Stimulated activated CD8-positive, alpha-beta memory T cell treated with anti-CD3 and anti-CD28 coated beads, Interleukin-12 subunit alpha, Interleukin-12 subunit beta, amount 100 ng/mL, for 24 hours (primary cell): Measurements from ENCODE around the gene LIG1.
"Not testable (repeated sequence)": the region's sequence is repeated elsewhere in the genome, so short reads cannot be mapped to it uniquely, and the experiment has no call there.

ENCODE experiments used
- DNase-seq: peaks from one replicate; pipeline ENCODE4 v3.0.0-alpha.2; 2020; ENCODE audit errors: extremely low read depth

The LIG1 gene

DNA sequence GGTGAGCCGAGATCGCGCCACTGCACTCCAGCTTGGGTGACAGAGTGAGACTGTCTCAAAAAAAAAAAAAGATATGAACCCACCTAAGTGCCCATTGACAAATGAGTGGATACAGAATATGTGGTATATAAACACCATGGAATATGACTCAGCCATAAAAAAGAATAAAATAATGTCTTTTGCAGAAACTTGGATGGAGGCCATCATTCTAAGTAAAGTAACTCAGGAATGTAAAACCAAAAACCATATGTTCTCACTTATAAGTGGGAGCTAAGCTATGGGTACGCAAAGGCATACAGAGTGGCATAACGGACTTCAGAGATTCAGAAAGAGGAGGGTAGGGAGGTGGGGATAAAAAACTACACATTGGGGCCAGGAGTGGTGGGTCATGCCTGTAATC, 89.0 kb downstream of the LIG1 start:
- no peak for DNase-seq

DNA sequence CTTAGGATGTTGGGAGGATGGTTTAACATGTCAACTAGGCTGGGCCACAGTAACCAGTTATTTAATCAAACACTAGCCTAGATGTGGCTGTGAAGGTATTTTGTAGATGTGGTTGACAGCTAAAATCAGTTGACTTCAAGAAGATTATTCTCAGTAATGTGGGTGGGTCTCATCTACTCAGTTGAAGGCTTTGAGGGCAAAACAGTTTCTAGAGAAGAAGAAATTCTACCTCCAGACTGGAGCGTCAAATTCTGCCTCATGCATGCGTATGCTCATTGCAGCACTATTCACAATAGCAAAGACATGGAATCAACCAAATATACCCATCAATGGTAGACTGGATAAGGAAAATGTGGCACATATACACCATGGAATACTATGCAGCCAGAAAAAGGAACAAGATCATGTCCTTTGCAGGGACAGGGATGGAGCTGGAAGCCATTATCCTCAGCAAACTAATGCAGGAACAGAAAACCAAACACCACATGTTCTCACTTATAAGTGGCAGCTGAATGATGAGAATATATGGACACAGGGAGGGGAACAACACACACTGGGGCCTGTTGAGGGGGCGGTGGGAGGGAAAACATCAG, 99.9 kb downstream of the LIG1 start:
- not testable (repeated sequence) for DNase-seq

DNA sequence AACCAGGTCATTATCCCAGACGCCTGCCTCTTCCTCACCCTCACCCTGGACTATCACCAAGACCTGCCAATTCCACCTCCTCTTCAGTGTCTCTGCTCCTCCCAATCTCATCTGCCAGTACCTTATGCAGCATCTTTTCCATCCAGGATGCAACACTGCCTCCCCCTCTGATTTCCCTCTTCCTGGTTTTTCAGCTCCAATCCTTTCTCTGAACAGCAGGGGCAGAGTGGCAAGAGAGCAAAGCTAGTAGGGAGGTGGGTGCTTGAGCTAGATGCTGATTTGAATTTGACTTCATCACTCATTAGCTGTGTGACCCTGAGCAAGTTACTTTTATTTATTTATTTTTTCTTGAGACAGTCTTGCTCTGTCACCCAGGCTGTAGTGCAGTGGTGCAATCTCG, 100.7 kb downstream of the LIG1 start:
- no peak for DNase-seq
